GM18508 (cell line): ENCODE results near the gene CCNI2.
"Not testable (repeated sequence)": the region's sequence is repeated elsewhere in the genome, so short reads cannot be mapped to it uniquely, and the experiment has no call there.

Experiments used
- ATAC-seq: cut with Tn5 transposase; IDR thresholded peaks from one replicate; pipeline ENCODE4 v1.9.1; 2021; ENCODE audit warnings: moderate number of reproducible peaks; ENCODE audit not compliant: insufficient read depth, unreplicated experiment

The CCNI2 gene

DNA sequence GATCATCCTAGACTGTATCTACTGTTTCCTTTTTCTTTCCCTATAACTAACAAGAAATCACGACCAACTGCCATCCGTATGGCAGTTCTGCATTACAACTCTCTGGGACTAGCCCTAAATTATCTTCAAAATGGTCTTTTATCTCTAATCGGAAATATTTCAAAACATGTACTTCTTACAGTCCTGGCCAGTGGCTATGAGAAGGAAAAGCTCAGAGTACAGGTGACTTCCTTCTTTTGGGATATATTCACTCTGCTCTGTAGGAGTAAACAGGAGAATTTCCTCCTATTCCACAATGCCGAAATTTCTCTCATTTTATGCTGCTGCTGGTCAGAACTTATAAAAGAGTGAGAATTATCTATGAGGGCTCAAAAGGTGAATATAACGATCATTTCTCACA, 31.6 kb downstream of the CCNI2 start:
- ATAC-seq = no peak

DNA sequence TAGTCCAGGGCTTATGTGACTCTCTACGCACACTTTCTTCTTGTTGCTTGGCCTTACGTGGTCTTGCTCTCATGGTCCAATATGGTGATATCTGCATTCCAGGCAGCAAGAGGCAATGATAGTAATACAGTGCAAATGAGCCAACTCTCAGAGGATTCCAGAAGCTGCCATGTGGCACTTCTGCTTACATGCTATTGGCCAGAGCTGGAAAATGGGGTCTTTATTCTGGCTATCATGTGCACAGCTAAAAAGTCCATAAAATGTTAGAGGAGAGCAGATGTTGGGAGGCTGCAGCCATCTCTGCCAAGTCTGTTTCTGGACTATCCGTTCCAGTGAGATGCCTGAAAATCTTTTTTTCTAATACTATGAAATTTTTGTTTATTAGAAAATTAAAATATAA, 32.7 kb downstream of the CCNI2 start:
- no peak for ATAC-seq

DNA sequence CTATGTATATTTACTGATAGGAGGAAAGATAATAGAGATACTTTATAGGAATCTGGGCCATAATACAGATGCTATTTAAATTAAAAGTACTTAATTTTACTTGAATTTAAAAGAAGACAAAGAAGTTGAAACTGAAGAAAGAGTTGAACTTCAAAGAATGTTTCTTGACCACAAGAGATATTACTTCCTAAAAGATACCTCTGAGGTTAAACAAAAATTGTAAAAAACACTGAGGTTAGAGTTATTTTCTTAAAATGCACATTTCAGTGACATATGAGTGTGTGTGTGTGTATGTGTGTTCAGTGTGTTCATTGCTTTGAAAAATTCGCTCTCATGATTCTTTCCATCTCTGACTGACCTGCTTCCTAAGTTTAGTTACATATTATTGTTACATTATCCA, 33.4 kb downstream of the CCNI2 start:
- no peak for ATAC-seq

DNA sequence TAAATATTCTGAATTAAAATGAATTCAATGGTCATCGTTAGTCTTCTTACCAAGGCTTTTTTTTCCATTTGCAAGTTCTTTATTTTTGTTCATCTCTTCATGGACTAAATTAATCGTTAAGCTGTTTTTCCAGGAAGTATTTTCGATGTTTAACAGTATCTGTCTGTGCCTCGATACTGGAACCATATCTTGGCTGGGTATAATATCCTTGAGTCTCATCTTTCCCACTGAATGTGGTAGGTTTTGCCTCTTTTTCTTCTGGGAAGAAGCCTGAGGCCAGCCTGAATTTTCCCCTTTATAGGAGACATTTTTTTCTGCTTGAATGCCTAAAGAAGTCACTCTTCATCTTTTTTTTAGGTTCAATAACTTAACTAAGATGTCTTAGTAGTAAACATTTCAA, 33.8 kb downstream of the CCNI2 start:
- ATAC-seq = no peak

DNA sequence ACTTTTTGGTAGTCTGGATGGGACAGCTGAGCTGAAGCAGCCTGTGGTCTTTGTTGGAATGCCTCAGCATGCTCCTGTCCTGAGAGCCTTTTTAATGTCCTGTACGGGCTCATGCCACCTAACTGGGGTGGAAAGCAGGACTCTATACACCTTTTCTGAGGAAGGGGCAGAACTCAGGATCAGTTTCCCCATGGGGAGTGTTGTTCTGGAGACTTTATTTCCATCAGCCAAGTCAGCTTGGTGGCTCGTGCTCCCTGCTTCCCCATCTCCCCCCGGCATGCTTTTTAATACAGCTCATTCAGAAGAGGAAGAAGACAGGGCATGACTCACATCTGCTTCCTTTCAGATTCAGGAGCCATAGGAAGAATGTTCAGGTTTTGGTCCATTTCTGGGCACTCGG, 34.9 kb downstream of the CCNI2 start:
- ATAC-seq = no peak

DNA sequence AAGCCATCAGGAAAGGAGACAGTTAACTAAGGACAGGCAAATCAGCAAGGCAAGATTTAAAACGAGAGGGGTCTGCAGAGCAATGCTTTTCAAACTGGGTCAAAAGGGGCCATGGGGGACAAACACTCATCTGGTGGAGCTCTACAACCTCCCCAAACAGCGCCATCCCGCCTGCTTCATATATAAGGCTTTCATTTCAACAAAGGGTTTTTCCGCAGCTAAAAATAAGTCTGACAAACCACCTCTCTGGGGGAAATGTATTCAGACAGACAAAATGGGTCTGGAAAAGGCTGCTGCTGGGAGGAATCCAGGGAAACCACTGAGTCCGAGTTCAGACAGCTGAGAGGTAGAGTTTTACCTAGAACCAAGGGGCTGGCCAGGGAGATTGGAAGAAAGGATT, 38.1 kb downstream of the CCNI2 start:
- no peak for ATAC-seq

DNA sequence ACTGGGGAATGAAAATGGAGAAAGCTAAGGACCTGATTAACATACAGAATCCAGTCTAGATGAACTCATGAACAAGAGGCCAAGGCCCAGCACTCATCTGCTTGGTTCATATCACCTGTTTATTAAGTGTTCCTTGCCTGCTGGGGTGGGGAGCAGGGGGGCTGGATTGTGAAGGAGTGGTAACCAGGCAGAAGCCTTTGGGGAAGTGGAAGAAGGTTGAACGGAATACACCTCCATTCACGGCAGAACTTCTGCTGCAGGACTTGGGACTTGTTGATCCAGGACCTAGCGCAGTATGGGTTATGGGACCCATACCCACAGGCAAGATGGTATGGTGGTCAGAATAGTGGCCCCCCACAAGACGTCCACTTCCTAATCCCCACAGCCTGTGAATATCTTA, 38.6 kb downstream of the CCNI2 start:
- ATAC-seq = no peak

DNA sequence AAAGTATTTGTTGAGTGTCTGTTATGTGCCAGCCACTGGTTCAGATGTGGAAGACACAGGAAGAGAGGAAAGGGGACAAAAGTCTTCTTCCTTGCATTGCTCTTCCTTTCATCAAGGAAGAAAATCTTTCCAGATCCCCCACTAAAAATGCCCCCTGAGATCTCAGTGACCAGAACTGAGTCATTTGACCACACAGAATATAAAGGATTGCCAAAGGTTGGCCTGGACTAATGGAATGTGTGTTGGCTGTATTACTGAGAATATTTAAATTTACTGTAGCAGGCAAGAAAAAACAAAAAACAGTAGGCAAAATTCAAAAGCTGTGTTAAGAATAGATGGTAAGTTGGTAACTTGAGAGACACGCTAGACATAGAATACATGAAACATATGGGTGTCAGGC, 39.9 kb downstream of the CCNI2 start:
- ATAC-seq = no peak

DNA sequence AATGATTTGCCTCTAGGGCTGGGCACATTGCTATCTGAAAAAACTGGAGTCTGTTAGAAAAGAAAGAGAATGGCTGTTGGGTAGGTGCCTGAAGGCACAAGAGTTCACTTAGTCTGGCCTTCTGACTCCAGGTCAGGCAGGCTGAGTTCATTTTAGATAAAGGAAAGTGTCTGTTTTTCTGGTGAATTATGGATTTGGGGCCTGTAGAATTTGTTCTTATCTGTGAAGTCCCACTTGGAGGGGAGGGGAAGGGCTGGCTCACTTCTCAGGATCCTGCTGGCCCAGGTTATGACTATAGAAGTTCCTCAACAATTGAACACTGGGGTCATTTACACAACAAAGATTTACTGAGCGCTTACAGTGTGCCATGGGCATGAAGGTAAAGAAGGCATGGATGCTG, 41.3 kb downstream of the CCNI2 start:
- no peak for ATAC-seq

DNA sequence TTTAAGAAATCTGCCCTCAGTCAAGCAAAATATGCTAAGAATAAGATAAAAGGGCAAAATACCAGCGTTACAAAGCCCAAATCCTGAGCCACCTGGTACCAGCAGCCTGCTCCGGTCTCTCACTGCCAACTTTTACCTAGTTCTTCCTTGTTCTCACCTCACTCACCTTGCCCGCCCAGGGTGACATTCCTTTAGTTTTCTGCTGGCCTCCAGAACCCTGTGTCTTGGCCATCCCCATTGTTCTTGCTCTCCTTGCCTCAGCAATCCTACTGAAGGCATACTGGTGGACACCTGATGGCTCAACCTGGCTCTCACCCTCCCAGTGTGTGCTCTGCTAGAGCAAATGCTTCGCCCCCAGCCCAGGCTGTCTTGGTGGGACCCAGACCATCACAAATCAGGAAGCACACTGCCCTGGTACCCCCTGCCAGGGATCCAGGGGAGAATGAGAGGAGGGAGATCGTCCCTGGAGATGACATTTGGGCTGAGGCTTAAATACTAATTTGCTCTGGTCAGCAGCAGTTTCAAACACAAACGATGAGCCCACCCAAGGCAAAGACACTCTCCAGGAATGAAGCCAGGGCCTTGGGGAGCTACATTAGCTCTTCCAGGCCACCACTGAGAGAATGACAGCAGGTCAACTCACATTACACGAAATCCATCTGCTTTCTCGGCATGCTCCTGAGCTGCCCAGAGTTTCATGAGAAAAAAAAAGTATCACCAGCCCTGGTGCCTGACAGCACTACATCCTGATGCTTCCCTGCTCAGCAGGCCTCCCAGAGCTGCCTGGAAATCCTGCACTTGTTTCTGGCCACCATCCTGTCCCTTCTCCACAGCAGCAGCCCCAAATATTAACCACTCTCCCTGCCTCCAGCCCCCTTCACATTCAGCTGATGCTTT, 42.0 kb downstream of the CCNI2 start:
- ATAC-seq = no peak

DNA sequence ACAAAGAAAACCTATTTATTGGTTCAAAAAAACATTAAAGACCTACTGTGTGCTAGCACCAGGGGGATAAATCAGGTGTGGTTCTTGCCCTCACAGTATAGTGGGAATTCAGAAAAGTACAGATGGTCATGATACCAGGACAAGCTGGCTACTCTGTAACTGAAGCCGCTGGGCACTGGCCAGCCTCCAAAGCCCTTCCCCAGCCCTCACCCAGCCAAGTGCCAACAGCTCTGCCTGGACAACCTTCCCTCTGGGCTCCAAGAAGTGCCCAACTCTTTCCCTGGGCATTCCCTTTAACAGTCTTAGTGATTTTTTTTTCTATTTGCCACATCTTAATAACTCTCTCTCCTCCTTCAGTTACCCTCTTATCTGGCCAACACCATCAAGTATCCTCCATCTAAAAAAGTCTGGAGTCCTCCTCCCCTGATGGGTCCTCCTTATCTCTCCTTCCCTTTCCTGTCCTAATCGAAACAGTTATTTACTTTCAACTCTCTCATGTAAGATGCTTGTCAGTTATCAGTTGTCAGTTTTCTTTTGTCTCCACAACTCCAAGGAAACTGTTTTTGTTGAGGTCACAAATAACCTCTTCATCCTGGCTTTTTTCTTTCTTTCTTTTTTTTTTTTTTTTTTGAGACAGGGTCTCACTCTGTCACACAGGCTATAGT, 43.1 kb downstream of the CCNI2 start:
- ATAC-seq = no peak

DNA sequence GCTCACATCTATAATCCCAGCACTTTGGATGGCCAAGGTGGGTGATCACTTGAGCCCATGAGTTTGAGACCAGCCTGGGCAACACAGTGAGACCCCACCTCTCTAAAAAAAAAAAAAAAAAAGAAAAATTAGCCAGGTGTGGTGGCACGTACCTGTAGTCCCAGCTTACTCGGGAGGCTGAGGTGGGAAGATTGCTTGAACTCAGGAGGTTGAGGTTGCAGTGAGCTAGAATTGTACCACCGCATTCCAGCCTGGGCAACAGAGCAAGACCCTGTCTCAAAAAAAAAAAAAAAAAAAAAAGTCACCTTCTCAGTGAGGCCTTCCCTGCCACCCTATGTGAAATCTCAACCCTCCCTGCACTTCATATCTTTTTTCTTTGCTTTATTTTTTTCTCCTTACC, 43.8 kb downstream of the CCNI2 start:
- no peak for ATAC-seq

DNA sequence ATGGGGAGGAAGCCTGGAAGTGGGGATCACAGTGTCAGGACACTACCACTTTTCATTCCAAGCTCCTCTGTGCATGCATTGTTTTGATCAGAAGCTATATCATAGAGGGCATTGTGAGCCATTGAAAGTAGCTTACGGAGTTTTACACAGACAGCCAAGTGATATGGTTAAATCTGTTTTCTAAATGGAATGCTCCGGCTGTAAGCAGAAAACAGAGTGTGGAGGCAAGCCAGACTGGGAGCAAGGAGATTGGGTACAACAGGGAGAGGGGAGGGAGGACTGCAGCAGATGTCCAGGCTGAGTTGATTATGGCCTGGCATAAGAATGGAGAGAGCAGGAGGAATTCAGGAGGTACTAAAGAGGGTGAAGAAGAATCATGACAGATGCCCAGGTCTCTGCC, 50.4 kb downstream of the CCNI2 start:
- ATAC-seq = no peak

DNA sequence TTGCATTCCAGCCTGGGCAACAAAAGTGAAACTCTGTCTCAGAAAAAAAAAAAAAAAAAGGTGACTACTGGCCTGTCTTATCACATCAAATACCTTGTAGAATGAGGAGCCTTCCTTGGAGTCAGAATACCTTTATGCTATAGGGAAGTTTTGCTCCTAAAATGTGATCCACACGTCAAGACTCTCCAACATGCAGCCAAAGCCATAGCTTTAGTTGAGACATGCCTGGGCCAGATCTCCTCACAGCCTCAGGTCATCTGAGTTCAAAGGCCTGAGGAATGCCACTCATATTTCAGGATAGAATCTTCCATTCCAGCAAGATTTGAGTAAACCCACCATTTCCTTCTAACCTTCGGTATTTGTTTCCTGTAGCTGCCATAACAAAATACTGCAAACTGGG, 52.2 kb downstream of the CCNI2 start:
- ATAC-seq = no peak

DNA sequence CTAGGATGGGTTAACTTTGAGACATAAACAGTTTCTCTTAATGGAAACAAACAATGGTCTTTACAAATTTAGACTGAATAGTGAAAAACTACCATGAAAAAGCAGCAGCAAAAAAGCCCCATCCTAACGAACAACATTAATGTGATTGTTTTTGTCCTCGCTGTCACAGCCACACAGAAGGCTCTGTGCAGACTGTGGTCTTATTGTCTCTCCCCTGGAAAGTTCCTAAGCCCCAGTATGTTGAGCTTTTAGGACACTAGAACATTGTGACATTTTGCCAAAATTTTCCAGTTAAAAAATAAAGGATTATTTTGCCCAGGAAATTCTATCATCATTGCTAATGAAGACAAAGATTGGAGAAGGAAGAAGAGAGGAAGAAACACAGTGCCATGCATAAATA, 53.3 kb downstream of the CCNI2 start:
- no peak for ATAC-seq

DNA sequence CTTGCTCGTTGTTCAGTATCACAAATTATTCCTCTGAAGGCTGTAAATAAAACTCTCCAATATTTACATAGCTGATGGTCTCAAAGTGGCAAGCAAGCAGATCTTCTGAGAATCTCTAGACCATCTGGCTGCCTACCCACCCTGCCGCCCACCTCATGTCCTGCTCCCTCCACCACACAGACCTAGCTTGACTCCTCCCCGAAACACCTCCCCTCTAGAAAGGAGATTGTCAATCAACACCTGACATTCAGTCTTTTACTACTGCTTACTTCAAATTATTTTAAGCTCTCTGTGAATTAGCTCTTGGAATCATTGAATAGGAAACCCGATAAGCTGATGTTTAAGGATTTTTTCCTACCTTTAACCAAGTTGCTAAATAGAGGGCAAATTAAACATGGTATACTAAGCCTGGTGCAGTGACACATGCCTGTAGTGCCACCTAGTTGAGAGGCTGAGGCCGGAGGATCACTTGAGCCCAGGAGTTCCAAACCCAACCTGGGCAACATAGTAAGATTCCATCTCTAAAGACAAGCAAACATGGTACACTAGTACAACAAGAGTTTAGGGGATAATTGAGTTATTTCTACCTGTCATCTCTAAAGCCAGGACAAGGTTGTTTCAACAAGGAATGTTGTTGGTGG, 54.9 kb downstream of the CCNI2 start:
- ATAC-seq = no peak

DNA sequence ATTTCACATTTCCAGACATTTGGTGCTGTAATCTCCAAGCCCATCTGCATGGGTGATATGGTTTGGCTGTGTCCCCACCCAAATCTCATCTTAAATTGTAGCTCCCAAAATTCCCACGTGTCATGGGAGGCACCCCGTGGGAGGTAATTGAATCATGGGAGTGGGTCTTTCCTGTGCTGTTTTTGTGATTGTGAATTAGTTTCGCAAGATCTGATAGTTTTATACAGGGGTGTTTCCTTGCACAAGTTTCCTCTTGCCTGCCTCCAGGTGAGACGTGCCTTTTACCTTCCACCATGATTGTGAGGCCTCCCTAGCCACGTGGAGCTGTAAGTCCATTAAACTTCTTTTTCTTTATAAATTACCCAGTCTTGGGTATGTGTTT, 55.5 kb downstream of the CCNI2 start:
- ATAC-seq = not testable (repeated sequence)
